Activated CD4-positive, alpha-beta T cell treated with anti-CD3 and anti-CD28 coated beads, Interleukin-2, Interleukin-4, amounts not matched to agents 100 ng/mL and 50 ng/mL, durations not matched to agents 16 hours and 8 hours (primary cell): Measurements from ENCODE around the gene SCFD1.
"Not testable (repeated sequence)": the region's sequence is repeated elsewhere in the genome, so short reads cannot be mapped to it uniquely, and the experiment has no call there.

Experiments used
- DNase-seq: peaks from one replicate; pipeline ENCODE4 v3.0.0-alpha.2; 2020; ENCODE audit warnings: low spot score

The SCFD1 gene

GRCh38 chr14:30678926-30679431, 56.9 kb downstream of the SCFD1 start:
- DNase-seq = no peak

GRCh38 chr14:30680036-30680435, 57.9 kb downstream of the SCFD1 start:
- no peak for DNase-seq

- DNase-seq = not testable (repeated sequence)
Measured at GRCh38 chr14:30680776-30681175, 58.7 kb downstream of the SCFD1 start.

GRCh38 chr14:30681752-30682355, 59.7 kb downstream of the SCFD1 start:
- no peak for DNase-seq

GRCh38 chr14:30690487-30691355, 68.6 kb downstream of the SCFD1 start:
- DNase-seq = not testable (repeated sequence)

- no peak for DNase-seq
Measured at GRCh38 chr14:30691751-30692398, 69.8 kb downstream of the SCFD1 start.

GRCh38 chr14:30692669-30693068, 70.5 kb downstream of the SCFD1 start:
- DNase-seq = no peak

GRCh38 chr14:30698463-30698862, 76.3 kb downstream of the SCFD1 start:
- no peak for DNase-seq

- no peak for DNase-seq
Measured at GRCh38 chr14:30706704-30707103, 84.6 kb downstream of the SCFD1 start.

- DNase-seq = no peak
Measured at GRCh38 chr14:30708157-30708556, 86.0 kb downstream of the SCFD1 start.

GRCh38 chr14:30709201-30709600, 87.1 kb downstream of the SCFD1 start:
- DNase-seq = no peak

GRCh38 chr14:30710876-30711275, 88.8 kb downstream of the SCFD1 start:
- DNase-seq = no peak

- no peak for DNase-seq
Measured at GRCh38 chr14:30719137-30719536, 97.0 kb downstream of the SCFD1 start.

- no peak for DNase-seq
Measured at GRCh38 chr14:30725763-30726162, 103.6 kb downstream of the SCFD1 start.

- DNase-seq = no peak
Measured at GRCh38 chr14:30728471-30728870, 106.4 kb downstream of the SCFD1 start.

GRCh38 chr14:30737916-30738315, 115.8 kb downstream of the SCFD1 start:
- no peak for DNase-seq

- no peak for DNase-seq
Measured at GRCh38 chr14:30738978-30739377, 116.9 kb downstream of the SCFD1 start.

GRCh38 chr14:30748343-30748742, 126.2 kb downstream of the SCFD1 start:
- no peak for DNase-seq

GRCh38 chr14:30751646-30752416, 129.7 kb downstream of the SCFD1 start:
- DNase-seq = no peak

- no peak for DNase-seq
Measured at GRCh38 chr14:30753452-30753851, 131.3 kb downstream of the SCFD1 start.

GRCh38 chr14:30754778-30755177, 132.7 kb downstream of the SCFD1 start:
- no peak for DNase-seq

GRCh38 chr14:30756594-30756993, 134.5 kb downstream of the SCFD1 start:
- no peak for DNase-seq
